RWPE1 (cell line): ENCODE data around the gene SAA2.
"Not testable (repeated sequence)": the region's sequence is repeated elsewhere in the genome, so short reads cannot be mapped to it uniquely, and the experiment has no call there.

Experiments used
- CTCF ChIA-PET: fragments of 350-600 bp; sonication (Branson Sonifier 250); formaldehyde crosslinking; extraction: SDS; loops from one replicate; lab custom pipeline; 2021; lab: Yijun Ruan, JAX
- POLR2A ChIA-PET: fragments of 400-600 bp; formaldehyde crosslinking; extraction: SDS; loops from one replicate; lab custom pipeline; 2020; ENCODE audit warnings: antibody characterized with exemption; ENCODE audit not compliant: low non-redundant PET; lab: Yijun Ruan, JAX
- DNase-seq: peaks from one replicate; pipeline ENCODE4 v3.0.0; 2012; ENCODE audit warnings: low spot score
- H3K27ac ChIP-seq: fragments of 450-650 bp; 2 replicates; pipeline ENCODE4 v1.5.1; 2017
- TF ChIP-seq, protein P1 (sequence below): fragments of 450-650 bp; conservative IDR thresholded peaks from 2 replicates; pipeline ENCODE4 v1.5.1; 2017; ENCODE audit warnings: low read depth, mild to moderate bottlenecking

SAA2 gene

DNA sequence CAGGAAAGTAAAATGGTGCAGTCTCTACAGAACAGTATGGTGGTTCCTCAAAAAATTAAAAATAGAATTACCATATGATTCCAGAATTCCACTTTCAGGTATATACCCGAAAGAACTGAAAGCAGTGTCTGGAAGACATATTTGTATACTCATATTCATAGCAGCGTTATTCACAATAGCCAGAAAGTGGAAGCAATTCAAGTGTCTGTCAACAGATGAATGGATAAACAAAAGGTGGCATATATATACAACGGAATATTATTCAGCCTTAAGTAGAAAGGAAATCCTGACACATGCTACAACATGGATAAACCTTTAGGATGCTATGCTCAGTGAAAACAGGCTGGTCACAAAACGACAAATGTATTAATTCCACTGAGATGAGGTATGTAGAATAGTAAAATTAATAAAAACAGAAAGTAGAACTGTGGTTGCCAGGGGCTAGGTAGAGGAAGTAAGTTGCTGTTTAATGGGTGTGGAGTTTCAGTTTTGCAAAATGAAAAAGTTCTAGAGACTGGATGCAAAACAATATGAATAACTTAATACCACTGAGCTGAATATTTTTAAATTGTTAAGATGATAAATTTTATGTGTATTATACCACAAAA is 32.1 kb upstream of the SAA2 start:
- ChIA-PET POLR2A (no interaction called here), CTCF (interaction anchor here (0.6 kb wide), 1 partner anchor 174 kb away, joined by 3 read pairs; no protein-coding TSS in a partner anchor)
- H3K27ac ChIP-seq = no peak overlapping the region
- TF ChIP-seq, protein P1, sequence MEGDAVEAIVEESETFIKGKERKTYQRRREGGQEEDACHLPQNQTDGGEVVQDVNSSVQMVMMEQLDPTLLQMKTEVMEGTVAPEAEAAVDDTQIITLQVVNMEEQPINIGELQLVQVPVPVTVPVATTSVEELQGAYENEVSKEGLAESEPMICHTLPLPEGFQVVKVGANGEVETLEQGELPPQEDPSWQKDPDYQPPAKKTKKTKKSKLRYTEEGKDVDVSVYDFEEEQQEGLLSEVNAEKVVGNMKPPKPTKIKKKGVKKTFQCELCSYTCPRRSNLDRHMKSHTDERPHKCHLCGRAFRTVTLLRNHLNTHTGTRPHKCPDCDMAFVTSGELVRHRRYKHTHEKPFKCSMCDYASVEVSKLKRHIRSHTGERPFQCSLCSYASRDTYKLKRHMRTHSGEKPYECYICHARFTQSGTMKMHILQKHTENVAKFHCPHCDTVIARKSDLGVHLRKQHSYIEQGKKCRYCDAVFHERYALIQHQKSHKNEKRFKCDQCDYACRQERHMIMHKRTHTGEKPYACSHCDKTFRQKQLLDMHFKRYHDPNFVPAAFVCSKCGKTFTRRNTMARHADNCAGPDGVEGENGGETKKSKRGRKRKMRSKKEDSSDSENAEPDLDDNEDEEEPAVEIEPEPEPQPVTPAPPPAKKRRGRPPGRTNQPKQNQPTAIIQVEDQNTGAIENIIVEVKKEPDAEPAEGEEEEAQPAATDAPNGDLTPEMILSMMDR = no peak
- DNase-seq = no peak

- ChIA-PET CTCF (interaction anchor here (0.6 to 0.7 kb wide), 2 partner anchors 72 to 146 kb away, joined by 3 read pairs; no protein-coding TSS in a partner anchor), POLR2A (interaction anchor here (0.7 kb wide), 1 partner anchor 26 kb away, joined by 4 read pairs; no protein-coding TSS in a partner anchor)
- TF ChIP-seq, protein P1 = no peak
- 0 out of 2 replicates have a peak overlapping the region, but pooled peaks have one; percentile 16 for H3K27ac ChIP-seq
- DNase-seq = no peak
Observed at GRCh38 chr11:18277565-18278271, 29.2 kb upstream of the SAA2 start.

- no peak overlapping the region for H3K27ac ChIP-seq
- no peak for DNase-seq
- ChIA-PET CTCF (no interaction called here), POLR2A (no interaction called here)
- TF ChIP-seq, protein P1 = no peak
Observed at GRCh38 chr11:18271206-18271605, 22.7 kb upstream of the SAA2 start.

- CTCF ChIA-PET = interaction anchor here (0.7 to 1.0 kb wide), 2 partner anchors 155 to 1418 kb away, joined by 3 to 4 read pairs; no protein-coding TSS in a partner anchor
- H3K27ac ChIP-seq = no peak overlapping the region
- POLR2A ChIA-PET = no interaction called here
- TF ChIP-seq, protein P1 = no peak
- DNase-seq = no peak
Observed at GRCh38 chr11:18270102-18270501, 21.6 kb upstream of the SAA2 start.

DNA sequence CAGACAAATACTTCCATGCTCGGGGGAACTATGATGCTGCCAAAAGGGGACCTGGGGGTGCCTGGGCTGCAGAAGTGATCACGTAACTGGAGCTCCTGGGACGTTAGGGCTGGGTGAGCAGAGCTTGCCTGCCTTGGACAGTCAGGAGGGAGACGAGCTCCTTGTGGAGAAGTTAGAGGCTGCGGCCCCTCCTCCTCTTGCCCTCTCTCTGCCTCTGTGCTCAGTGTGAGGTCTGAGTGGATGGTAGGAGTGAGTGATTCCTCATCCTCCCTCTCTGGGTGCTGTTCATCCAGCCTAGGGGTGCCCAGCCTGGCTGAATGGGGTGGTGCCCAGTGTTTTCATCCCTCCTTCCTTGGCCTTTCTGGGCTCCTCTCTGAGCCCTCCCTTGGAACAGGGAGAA is 20.8 kb upstream of the SAA2 start:
- CTCF ChIA-PET, DNase-seq, POLR2A ChIA-PET, H3K27ac ChIP-seq: not testable (repeated sequence)

GRCh38 chr11:18267335-18268133 is 19.1 kb upstream of the SAA2 start:
- CTCF ChIA-PET, DNase-seq, POLR2A ChIA-PET: not testable (repeated sequence)
- peak overlapping the region; percentile 69 for H3K27ac ChIP-seq

GRCh38 chr11:18265949-18266348 is 17.5 kb upstream of the SAA2 start, which contains the start of gene SAA1:
SAA1 (plus strand) TSS chr11:18266264; CDS start chr11:18266888, 624 bp downstream.
- ChIA-PET CTCF (no interaction called here), POLR2A (no interaction called here)
- DNase-seq = no peak
- TF ChIP-seq, protein P1 = no peak
- peak within 1 kb of the TSS; percentile 86 for H3K27ac ChIP-seq
